Activated B cell treated with CpG ODN at 0.5 μM for 24 hours (primary cell): ENCODE data around the gene CLEC20A. TPM values are rescaled to one million over a fixed set of nuclear protein-coding genes. Genes with fewer than 3 reads are reported as not detected.
"Not testable (repeated sequence)": the region's sequence is repeated elsewhere in the genome, so short reads cannot be mapped to it uniquely, and the experiment has no call there.

ENCODE experiments used
- ATAC-seq: fragments of 200-7000 bp; cut with Tn5 transposase; one replicate; pipeline ENCODE4 v1.10.0; 2021; ENCODE audit warnings: low read depth, mild to moderate bottlenecking, moderate library complexity
- CTCF ChIA-PET: fragments of 350-600 bp; sonication (Branson Sonifier 250); formaldehyde crosslinking; loops from one replicate; lab custom pipeline; 2021; ENCODE audit warnings: antibody characterized with exemption; lab: Charles Lee
- POLR2A ChIA-PET: fragments of 350-600 bp; sonication (Branson Sonifier 250); formaldehyde crosslinking; loops from one replicate; lab custom pipeline; 2021; ENCODE audit warnings: antibody characterized with exemption; lab: Charles Lee
- DNase-seq: peaks from one replicate; pipeline ENCODE4 v3.0.0; 2022
- H3K27ac Mint-ChIP-seq: one replicate; pipeline ENCODE4 v1.8.0; 2020; ENCODE audit warnings: mixed read lengths
- H3K27me3 Mint-ChIP-seq: one replicate; pipeline ENCODE4 v1.8.0; 2021; ENCODE audit warnings: mixed read lengths
- H3K36me3 Mint-ChIP-seq: one replicate; pipeline ENCODE4 v1.8.0; 2021; ENCODE audit warnings: low read depth, mixed read lengths
- H3K4me1 Mint-ChIP-seq: one replicate; pipeline ENCODE4 v1.8.0; 2021; ENCODE audit warnings: mixed read lengths
- H3K4me3 Mint-ChIP-seq: one replicate; pipeline ENCODE4 v1.8.0; 2020; ENCODE audit warnings: mild to moderate bottlenecking, mixed read lengths
- H3K9me3 Mint-ChIP-seq: one replicate; pipeline ENCODE4 v1.8.0; 2020; ENCODE audit warnings: mixed read lengths
- intact Hi-C: fragments of 100-400 bp; cut with micrococcal nuclease; formaldehyde crosslinking; loops from one replicate; pipeline ENCODE4 v1.15.1; 2024
- total RNA-seq: library from RNA; stranded (reverse); gene quantifications from 2 replicates; pipeline ENCODE4 v1.2.3, GENCODE V29; 2022
- TF ChIP-seq, protein P1 (sequence below): fragments of 200-600 bp; IDR thresholded peaks from one replicate; pipeline ENCODE4 v1.8.0; 2022; ENCODE audit warnings: antibody characterized with exemption, mild to moderate bottlenecking

CLEC20A gene
- total RNA-seq, 1 donor from 2014 or later = 1.7 TPM

DNA sequence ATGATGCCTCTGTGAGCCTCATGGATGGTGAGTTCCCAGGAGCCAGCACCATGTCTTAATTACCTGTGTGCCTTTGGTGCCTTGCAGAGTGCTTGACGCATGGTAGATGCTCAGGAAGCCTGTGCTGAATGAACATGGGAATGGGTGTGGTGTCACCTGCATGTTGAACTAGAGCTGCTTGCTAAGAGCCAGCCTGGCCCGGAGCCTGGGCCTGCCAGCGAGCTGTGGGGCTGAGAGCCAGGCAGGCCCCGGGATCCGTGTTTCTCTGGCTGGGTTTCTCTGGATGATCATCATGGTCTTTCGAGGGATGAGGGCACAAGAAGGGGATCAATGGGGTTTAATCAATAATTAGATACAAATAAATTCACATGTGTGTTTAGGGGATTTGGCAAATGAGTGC lies 9.4 kb upstream of the CLEC20A start:
- peaks cover 2% of the 10 kb centered on the region for H3K4me1 Mint-ChIP-seq
- ChIA-PET CTCF (interaction anchor here (0.9 to 1.8 kb wide), 3 partner anchors 26 to 207 kb away, joined by 3 to 4 read pairs (median 3); no protein-coding TSS in a partner anchor), POLR2A (no interaction called here)
- TF ChIP-seq, protein P1, sequence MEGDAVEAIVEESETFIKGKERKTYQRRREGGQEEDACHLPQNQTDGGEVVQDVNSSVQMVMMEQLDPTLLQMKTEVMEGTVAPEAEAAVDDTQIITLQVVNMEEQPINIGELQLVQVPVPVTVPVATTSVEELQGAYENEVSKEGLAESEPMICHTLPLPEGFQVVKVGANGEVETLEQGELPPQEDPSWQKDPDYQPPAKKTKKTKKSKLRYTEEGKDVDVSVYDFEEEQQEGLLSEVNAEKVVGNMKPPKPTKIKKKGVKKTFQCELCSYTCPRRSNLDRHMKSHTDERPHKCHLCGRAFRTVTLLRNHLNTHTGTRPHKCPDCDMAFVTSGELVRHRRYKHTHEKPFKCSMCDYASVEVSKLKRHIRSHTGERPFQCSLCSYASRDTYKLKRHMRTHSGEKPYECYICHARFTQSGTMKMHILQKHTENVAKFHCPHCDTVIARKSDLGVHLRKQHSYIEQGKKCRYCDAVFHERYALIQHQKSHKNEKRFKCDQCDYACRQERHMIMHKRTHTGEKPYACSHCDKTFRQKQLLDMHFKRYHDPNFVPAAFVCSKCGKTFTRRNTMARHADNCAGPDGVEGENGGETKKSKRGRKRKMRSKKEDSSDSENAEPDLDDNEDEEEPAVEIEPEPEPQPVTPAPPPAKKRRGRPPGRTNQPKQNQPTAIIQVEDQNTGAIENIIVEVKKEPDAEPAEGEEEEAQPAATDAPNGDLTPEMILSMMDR = no peak
- no peak overlapping the region for H3K4me3 Mint-ChIP-seq
- no peak for ATAC-seq
- intact Hi-C loops = no loop called here
- no peak overlapping the region for H3K27ac Mint-ChIP-seq
- no peaks in the 10 kb centered on the region for H3K27me3 Mint-ChIP-seq
- DNase-seq = no peak
- no peaks in the 10 kb centered on the region for H3K9me3 Mint-ChIP-seq
- H3K36me3 Mint-ChIP-seq = no peaks in the 10 kb centered on the region

DNA sequence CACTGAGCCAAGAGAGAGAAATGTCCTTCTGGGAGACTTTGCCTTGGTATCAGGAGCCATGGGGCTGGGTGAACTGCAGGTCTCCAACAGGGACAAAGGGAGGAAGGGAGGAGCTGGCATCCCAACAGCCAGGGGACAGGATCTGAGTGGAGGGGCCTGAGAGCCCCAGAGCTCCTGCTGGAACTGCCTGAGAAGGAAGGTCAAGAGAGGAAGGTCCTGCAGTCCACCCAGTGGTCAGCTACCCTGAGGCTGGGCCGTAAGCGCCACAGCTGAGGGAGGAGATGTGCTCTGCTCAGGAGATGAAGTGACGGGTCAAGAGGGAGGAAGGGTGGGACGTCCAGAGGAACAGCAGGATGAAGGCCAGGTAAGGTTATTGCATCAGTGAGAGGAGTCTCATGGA lies 7.5 kb upstream of the CLEC20A start:
- H3K4me3 Mint-ChIP-seq = no peak overlapping the region

DNA sequence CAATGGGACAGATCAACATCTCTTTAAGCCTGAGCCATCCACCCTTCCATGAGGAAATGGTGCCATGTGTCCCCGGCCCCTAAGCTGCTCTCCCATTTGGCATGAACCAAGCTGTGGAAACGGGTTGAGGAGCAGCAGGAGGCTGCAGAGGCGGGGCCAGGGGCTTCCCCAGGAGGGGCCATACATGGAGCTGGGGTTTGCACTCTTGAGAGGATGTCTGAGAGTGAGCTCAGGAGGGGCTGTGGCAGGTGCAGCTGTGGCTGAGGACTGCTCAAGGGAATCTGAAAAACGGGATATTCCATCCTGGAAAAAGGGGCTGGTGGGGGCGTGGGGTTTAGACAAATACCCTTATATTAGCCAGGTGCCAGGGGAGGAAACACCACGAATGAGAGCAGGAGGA lies 7.1 kb upstream of the CLEC20A start:
- Mint-ChIP-seq H3K36me3 (no peaks in the 10 kb centered on the region), H3K4me3 (no peak overlapping the region), H3K4me1 (peaks cover 2% of the 10 kb centered on the region), H3K27me3 (no peaks in the 10 kb centered on the region), H3K27ac (no peak overlapping the region), H3K9me3 (no peaks in the 10 kb centered on the region)
- TF ChIP-seq, protein P1 = no peak
- no peak for DNase-seq
- POLR2A ChIA-PET = no interaction called here
- no peak for ATAC-seq
- intact Hi-C loops = no loop called here
- CTCF ChIA-PET = interaction anchor here (5.8 kb wide), 1 partner anchor 192 kb away, joined by 60 read pairs; no protein-coding TSS in a partner anchor

More for the DNA sequence above, 7.5 kb upstream of the CLEC20A start:
- POLR2A ChIA-PET = no interaction called here
- CTCF ChIA-PET = interaction anchor here (5.8 kb wide), 1 partner anchor 192 kb away, joined by 60 read pairs; no protein-coding TSS in a partner anchor
- TF ChIP-seq, protein P1 = no peak
- Mint-ChIP-seq H3K27ac (no peak overlapping the region), H3K4me1 (peaks cover 2% of the 10 kb centered on the region), H3K36me3 (no peaks in the 10 kb centered on the region), H3K9me3 (no peaks in the 10 kb centered on the region), H3K27me3 (no peaks in the 10 kb centered on the region)
- intact Hi-C loops = no loop called here
- no peak for ATAC-seq
- DNase-seq = no peak

DNA sequence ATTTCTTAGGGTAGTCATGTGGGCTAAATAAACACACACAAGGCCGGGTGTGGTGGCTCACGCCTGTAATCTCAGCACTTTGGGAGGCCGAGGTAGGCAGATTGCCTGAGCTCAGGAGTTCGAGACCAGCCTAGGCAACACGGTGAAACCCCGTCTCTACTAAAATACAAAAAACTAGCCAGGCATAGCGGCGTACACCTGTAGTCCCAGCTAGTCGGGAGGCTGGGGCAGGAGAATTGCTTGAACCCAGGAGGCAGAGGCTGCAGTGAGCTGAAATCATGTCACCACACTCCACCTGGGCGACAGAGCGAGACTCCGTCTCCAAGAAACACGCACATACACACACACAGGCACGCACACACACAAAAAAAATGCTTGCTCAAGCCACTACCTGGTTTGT lies 6.6 kb upstream of the CLEC20A start:
- H3K27me3 Mint-ChIP-seq, H3K27ac Mint-ChIP-seq, intact Hi-C loops, H3K9me3 Mint-ChIP-seq, POLR2A ChIA-PET, H3K4me3 Mint-ChIP-seq, H3K4me1 Mint-ChIP-seq, ATAC-seq, DNase-seq, H3K36me3 Mint-ChIP-seq: not testable (repeated sequence)
- CTCF ChIA-PET = interaction anchor here (3.6 to 5.8 kb wide), 2 partner anchors 191 to 204 kb away, joined by 18 to 60 read pairs; no protein-coding TSS in a partner anchor

DNA sequence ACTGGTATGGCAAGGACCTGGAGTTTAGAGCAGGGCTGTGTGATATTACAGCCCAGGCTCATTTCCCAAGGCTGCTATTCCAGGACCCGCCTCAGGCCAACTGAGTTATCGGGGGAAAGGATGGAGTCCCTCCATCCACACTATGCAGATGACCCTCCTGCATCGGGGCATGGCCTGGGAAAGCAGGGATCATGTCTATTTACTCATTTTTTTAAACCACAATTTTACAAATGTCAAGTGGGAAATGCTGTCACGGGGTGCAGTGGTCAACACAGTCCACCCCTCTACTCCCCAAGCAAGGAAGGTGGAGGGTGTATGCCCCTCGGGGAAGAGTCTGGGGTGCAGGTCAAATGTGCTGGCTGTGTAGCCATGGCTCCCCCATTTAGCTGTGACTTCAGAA lies 6.1 kb upstream of the CLEC20A start:
- intact Hi-C loops = no loop called here
- H3K4me1 Mint-ChIP-seq = peaks cover 2% of the 10 kb centered on the region
- no peaks in the 10 kb centered on the region for H3K27me3 Mint-ChIP-seq
- ATAC-seq = no peak
- TF ChIP-seq, protein P1 = no peak
- H3K27ac Mint-ChIP-seq = no peak overlapping the region
- no peak for DNase-seq
- ChIA-PET POLR2A (no interaction called here), CTCF (interaction anchor here (3.6 to 5.8 kb wide), 2 partner anchors 191 to 203 kb away, joined by 18 to 60 read pairs; no protein-coding TSS in a partner anchor)
- no peaks in the 10 kb centered on the region for H3K9me3 Mint-ChIP-seq
- H3K36me3 Mint-ChIP-seq = no peaks in the 10 kb centered on the region
- no peak overlapping the region for H3K4me3 Mint-ChIP-seq
